ENCODE measurements around the gene C5orf15. TPM values are rescaled to one million over a fixed set of nuclear protein-coding genes. Genes with fewer than 3 reads are reported as not detected.

The C5orf15 gene
- total RNA-seq, 1 donor from 2014 or later = 43.3 TPM

- Histone ChIP-seq H3K4me1 (ENCODE audit: control insufficient read depth in 3 of 3, insufficient read depth in 3 of 3, low read length in 3 of 3) (no peaks in the 10 kb centered on the region), H3K36me3 (ENCODE audit: control insufficient read depth in 3 of 3, insufficient read depth in 3 of 3, low read length in 3 of 3) (no peaks in the 10 kb centered on the region), H3K9me3 (ENCODE audit: control insufficient read depth in 3 of 3, low read length in 3 of 3) (no peaks in the 10 kb centered on the region), H3K9ac (ENCODE audit: low read depth in 1 of 3, low read length in 3 of 3) (no peak overlapping the region), H3K27me3 (ENCODE audit: control insufficient read depth in 3 of 3, insufficient read depth in 3 of 3, low read length in 3 of 3) (no peaks in the 10 kb centered on the region), H3K4me3 (ENCODE audit: low read length in 3 of 3) (no peak overlapping the region), H3K27ac (ENCODE audit: low read depth, low read length) (no peak overlapping the region)
These were observed 50.6 kb downstream of the C5orf15 start for GRCh38 chr5:133917785-133918184.

- Histone ChIP-seq H3K36me3 (ENCODE audit: control insufficient read depth in 3 of 3, insufficient read depth in 3 of 3, low read length in 3 of 3) (no peaks in the 10 kb centered on the region), H3K4me1 (ENCODE audit: control insufficient read depth in 3 of 3, insufficient read depth in 3 of 3, low read length in 3 of 3) (no peaks in the 10 kb centered on the region), H3K9ac (ENCODE audit: low read depth in 1 of 3, low read length in 3 of 3) (no peak overlapping the region), H3K27me3 (ENCODE audit: control insufficient read depth in 3 of 3, insufficient read depth in 3 of 3, low read length in 3 of 3) (no peaks in the 10 kb centered on the region), H3K9me3 (ENCODE audit: control insufficient read depth in 3 of 3, low read length in 3 of 3) (no peaks in the 10 kb centered on the region), H3K27ac (ENCODE audit: low read depth, low read length) (no peak overlapping the region), H3K4me3 (ENCODE audit: low read length in 3 of 3) (no peak overlapping the region)
These were observed 51.5 kb downstream of the C5orf15 start for GRCh38 chr5:133916914-133917313.

- Histone ChIP-seq H3K4me1 (ENCODE audit: control insufficient read depth in 3 of 3, insufficient read depth in 3 of 3, low read length in 3 of 3) (no peaks in the 10 kb centered on the region), H3K36me3 (ENCODE audit: control insufficient read depth in 3 of 3, insufficient read depth in 3 of 3, low read length in 3 of 3) (no peaks in the 10 kb centered on the region), H3K27me3 (ENCODE audit: control insufficient read depth in 3 of 3, insufficient read depth in 3 of 3, low read length in 3 of 3) (no peaks in the 10 kb centered on the region), H3K9me3 (ENCODE audit: control insufficient read depth in 3 of 3, low read length in 3 of 3) (no peaks in the 10 kb centered on the region), H3K27ac (ENCODE audit: low read depth, low read length) (no peak overlapping the region), H3K9ac (ENCODE audit: low read depth in 1 of 3, low read length in 3 of 3) (no peak overlapping the region), H3K4me3 (ENCODE audit: low read length in 3 of 3) (no peak overlapping the region)
These were observed 51.9 kb downstream of the C5orf15 start for GRCh38 chr5:133916479-133916878.

- Histone ChIP-seq H3K27me3 (ENCODE audit: control insufficient read depth in 3 of 3, insufficient read depth in 3 of 3, low read length in 3 of 3) (no peaks in the 10 kb centered on the region), H3K4me3 (ENCODE audit: low read length in 3 of 3) (no peak overlapping the region), H3K36me3 (ENCODE audit: control insufficient read depth in 3 of 3, insufficient read depth in 3 of 3, low read length in 3 of 3) (no peaks in the 10 kb centered on the region), H3K4me1 (ENCODE audit: control insufficient read depth in 3 of 3, insufficient read depth in 3 of 3, low read length in 3 of 3) (no peaks in the 10 kb centered on the region), H3K9me3 (ENCODE audit: control insufficient read depth in 3 of 3, low read length in 3 of 3) (no peaks in the 10 kb centered on the region), H3K27ac (ENCODE audit: low read depth, low read length) (no peak overlapping the region), H3K9ac (ENCODE audit: low read depth in 1 of 3, low read length in 3 of 3) (no peak overlapping the region)
These were observed 54.0 kb downstream of the C5orf15 start for GRCh38 chr5:133914434-133914833.

GRCh38 chr5:133913413-133914155 is 54.8 kb downstream of the C5orf15 start:
- Histone ChIP-seq H3K36me3 (ENCODE audit: control insufficient read depth in 3 of 3, insufficient read depth in 3 of 3, low read length in 3 of 3) (no peaks in the 10 kb centered on the region), H3K4me3 (ENCODE audit: low read length in 3 of 3) (no peak overlapping the region), H3K27me3 (ENCODE audit: control insufficient read depth in 3 of 3, insufficient read depth in 3 of 3, low read length in 3 of 3) (no peaks in the 10 kb centered on the region), H3K4me1 (ENCODE audit: control insufficient read depth in 3 of 3, insufficient read depth in 3 of 3, low read length in 3 of 3) (no peaks in the 10 kb centered on the region), H3K9me3 (ENCODE audit: control insufficient read depth in 3 of 3, low read length in 3 of 3) (no peaks in the 10 kb centered on the region), H3K27ac (ENCODE audit: low read depth, low read length) (no peak overlapping the region), H3K9ac (ENCODE audit: low read depth in 1 of 3, low read length in 3 of 3) (no peak overlapping the region)

GRCh38 chr5:133912951-133913350 is 55.5 kb downstream of the C5orf15 start:
- Histone ChIP-seq H3K9ac (ENCODE audit: low read depth in 1 of 3, low read length in 3 of 3) (no peak overlapping the region), H3K27ac (ENCODE audit: low read depth, low read length) (no peak overlapping the region), H3K4me1 (ENCODE audit: control insufficient read depth in 3 of 3, insufficient read depth in 3 of 3, low read length in 3 of 3) (no peaks in the 10 kb centered on the region), H3K36me3 (ENCODE audit: control insufficient read depth in 3 of 3, insufficient read depth in 3 of 3, low read length in 3 of 3) (no peaks in the 10 kb centered on the region), H3K4me3 (ENCODE audit: low read length in 3 of 3) (no peak overlapping the region), H3K9me3 (ENCODE audit: control insufficient read depth in 3 of 3, low read length in 3 of 3) (no peaks in the 10 kb centered on the region), H3K27me3 (ENCODE audit: control insufficient read depth in 3 of 3, insufficient read depth in 3 of 3, low read length in 3 of 3) (no peaks in the 10 kb centered on the region)

GRCh38 chr5:133910571-133910970 is 57.9 kb downstream of the C5orf15 start:
- Histone ChIP-seq H3K4me3 (ENCODE audit: low read length in 3 of 3) (no peak overlapping the region), H3K9me3 (ENCODE audit: control insufficient read depth in 3 of 3, low read length in 3 of 3) (no peaks in the 10 kb centered on the region), H3K27me3 (ENCODE audit: control insufficient read depth in 3 of 3, insufficient read depth in 3 of 3, low read length in 3 of 3) (no peaks in the 10 kb centered on the region), H3K9ac (ENCODE audit: low read depth in 1 of 3, low read length in 3 of 3) (no peak overlapping the region), H3K4me1 (ENCODE audit: control insufficient read depth in 3 of 3, insufficient read depth in 3 of 3, low read length in 3 of 3) (peaks cover 0 to 7% (median 3%) of the 10 kb centered on the region in 3 donors), H3K36me3 (ENCODE audit: control insufficient read depth in 3 of 3, insufficient read depth in 3 of 3, low read length in 3 of 3) (no peaks in the 10 kb centered on the region), H3K27ac (ENCODE audit: low read depth, low read length) (no peak overlapping the region)

- Histone ChIP-seq H3K4me3 (ENCODE audit: low read length in 3 of 3) (no peak overlapping the region), H3K4me1 (ENCODE audit: control insufficient read depth in 3 of 3, insufficient read depth in 3 of 3, low read length in 3 of 3) (peaks cover 0 to 7% (median 3%) of the 10 kb centered on the region in 3 donors), H3K27ac (ENCODE audit: low read depth, low read length) (no peak overlapping the region), H3K27me3 (ENCODE audit: control insufficient read depth in 3 of 3, insufficient read depth in 3 of 3, low read length in 3 of 3) (no peaks in the 10 kb centered on the region), H3K36me3 (ENCODE audit: control insufficient read depth in 3 of 3, insufficient read depth in 3 of 3, low read length in 3 of 3) (no peaks in the 10 kb centered on the region), H3K9ac (ENCODE audit: low read depth in 1 of 3, low read length in 3 of 3) (no peak overlapping the region), H3K9me3 (ENCODE audit: control insufficient read depth in 3 of 3, low read length in 3 of 3) (no peaks in the 10 kb centered on the region)
These were observed 58.8 kb downstream of the C5orf15 start for GRCh38 chr5:133909603-133910002.

- Histone ChIP-seq H3K4me3 (ENCODE audit: low read length in 3 of 3) (no peak overlapping the region), H3K27ac (ENCODE audit: low read depth, low read length) (no peak overlapping the region)
These were observed 61.4 kb downstream of the C5orf15 start for GRCh38 chr5:133907075-133907474.

GRCh38 chr5:133906303-133906702 is 62.1 kb downstream of the C5orf15 start:
- Histone ChIP-seq H3K4me1 (ENCODE audit: control insufficient read depth in 3 of 3, insufficient read depth in 3 of 3, low read length in 3 of 3) (peaks cover 0 to 7% (median 3%) of the 10 kb centered on the region in 3 donors), H3K27ac (ENCODE audit: low read depth, low read length) (no peak overlapping the region), H3K9ac (ENCODE audit: low read depth in 1 of 3, low read length in 3 of 3) (no peak overlapping the region), H3K36me3 (ENCODE audit: control insufficient read depth in 3 of 3, insufficient read depth in 3 of 3, low read length in 3 of 3) (no peaks in the 10 kb centered on the region), H3K27me3 (ENCODE audit: control insufficient read depth in 3 of 3, insufficient read depth in 3 of 3, low read length in 3 of 3) (no peaks in the 10 kb centered on the region), H3K4me3 (ENCODE audit: low read length in 3 of 3) (no peak overlapping the region), H3K9me3 (ENCODE audit: control insufficient read depth in 3 of 3, low read length in 3 of 3) (no peaks in the 10 kb centered on the region)

More at GRCh38 chr5:133907075-133907474, 61.4 kb downstream of the C5orf15 start:
- Histone ChIP-seq H3K27me3 (ENCODE audit: control insufficient read depth in 3 of 3, insufficient read depth in 3 of 3, low read length in 3 of 3) (no peaks in the 10 kb centered on the region), H3K36me3 (ENCODE audit: control insufficient read depth in 3 of 3, insufficient read depth in 3 of 3, low read length in 3 of 3) (no peaks in the 10 kb centered on the region), H3K9me3 (ENCODE audit: control insufficient read depth in 3 of 3, low read length in 3 of 3) (no peaks in the 10 kb centered on the region), H3K4me1 (ENCODE audit: control insufficient read depth in 3 of 3, insufficient read depth in 3 of 3, low read length in 3 of 3) (peaks cover 0 to 7% (median 3%) of the 10 kb centered on the region in 3 donors), H3K9ac (ENCODE audit: low read depth in 1 of 3, low read length in 3 of 3) (peak overlapping the region in 1 of 3 donors; percentile 8)

Measured in skeletal muscle tissue (tissue), 4 donors.